ENCODE results near the gene KCTD21. TPM values are rescaled to one million over a fixed set of nuclear protein-coding genes. Genes with fewer than 3 reads are reported as not detected.
A peak's percentile ranks its signal among the peaks of the same experiment; 100 is the strongest.

Gene KCTD21
- total RNA-seq, 1 donor from 2014 or later: 7.5 TPM

DNA sequence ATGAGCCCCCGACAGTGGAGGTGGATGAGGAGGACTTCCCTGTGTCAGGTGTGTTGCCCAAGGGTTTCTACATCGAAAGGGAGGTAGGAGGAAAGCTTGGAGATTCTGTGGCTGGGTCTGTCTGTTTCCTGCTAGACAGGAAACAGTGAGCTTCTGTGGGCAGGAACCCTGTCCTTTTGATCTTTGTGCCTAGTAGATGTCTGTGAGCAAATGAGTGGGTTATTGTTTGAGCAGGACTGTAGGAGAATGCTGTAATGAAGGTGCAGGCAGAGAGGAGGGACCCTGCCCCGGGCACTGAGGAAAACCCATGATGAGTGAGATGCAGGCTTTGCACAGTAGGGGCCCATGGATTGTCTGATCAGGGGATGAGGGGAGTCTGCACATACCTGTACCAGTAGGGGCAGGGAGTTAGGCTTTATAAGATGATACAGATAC, 14.3 kb upstream of the KCTD21 start:
- no peak for DNase-seq (ENCODE audit: low read depth)

DNA sequence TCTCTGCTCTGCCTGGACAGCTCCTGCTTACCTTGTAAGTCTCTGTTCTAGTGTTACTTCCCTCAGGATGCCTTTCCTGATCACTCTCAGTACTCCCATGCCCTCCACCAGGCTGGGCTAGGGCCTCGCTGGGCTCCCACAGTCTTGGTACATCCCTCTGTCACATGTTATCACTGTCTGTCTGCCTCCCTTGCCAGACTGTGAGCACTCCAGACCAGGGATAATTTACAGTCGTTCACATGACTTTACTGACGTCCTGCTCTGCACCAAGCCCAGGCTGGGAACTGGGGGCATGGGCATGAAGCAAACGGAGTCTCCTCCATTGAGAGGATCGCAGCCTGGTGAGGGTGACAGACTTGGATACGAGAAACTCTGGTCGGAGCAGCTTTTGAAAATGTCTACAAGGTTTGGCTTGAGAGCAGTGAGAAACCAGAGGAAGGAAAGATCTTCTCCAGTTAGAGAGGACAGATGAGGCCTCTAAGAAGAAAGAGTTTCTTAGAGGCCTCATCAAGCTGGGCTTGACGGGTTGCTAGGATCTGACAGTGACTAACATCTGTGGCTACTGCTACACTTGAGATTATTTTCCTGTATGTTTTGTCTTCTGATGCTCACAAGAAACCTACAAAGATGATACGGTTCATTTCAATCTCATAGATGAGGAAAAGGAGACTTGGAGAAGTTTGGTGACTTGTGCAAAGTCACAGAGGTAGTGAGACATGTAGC, 12.8 kb upstream of the KCTD21 start:
- no peak for DNase-seq (ENCODE audit: low read depth)

DNA sequence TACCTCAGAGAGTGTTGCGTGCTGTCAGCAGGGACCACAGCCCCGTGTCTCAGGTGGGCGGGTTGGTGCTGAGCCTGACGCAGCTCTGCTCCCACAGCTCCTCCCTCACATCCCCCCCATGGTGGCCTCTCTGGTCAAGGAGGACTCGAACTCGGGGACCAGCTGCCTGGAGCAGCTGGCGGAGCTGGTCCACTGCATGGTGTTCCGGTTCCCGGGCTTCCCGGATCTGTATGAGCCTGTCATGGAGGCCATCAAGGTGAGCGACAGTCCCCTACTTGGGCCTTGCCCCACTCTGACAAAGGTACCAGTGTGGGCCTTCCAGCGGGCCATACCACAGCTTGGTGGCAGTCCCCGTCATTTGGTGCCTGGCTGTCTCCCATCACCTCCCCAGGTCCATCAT, 12.1 kb upstream of the KCTD21 start:
- DNase-seq (ENCODE audit: low read depth): no peak

DNA sequence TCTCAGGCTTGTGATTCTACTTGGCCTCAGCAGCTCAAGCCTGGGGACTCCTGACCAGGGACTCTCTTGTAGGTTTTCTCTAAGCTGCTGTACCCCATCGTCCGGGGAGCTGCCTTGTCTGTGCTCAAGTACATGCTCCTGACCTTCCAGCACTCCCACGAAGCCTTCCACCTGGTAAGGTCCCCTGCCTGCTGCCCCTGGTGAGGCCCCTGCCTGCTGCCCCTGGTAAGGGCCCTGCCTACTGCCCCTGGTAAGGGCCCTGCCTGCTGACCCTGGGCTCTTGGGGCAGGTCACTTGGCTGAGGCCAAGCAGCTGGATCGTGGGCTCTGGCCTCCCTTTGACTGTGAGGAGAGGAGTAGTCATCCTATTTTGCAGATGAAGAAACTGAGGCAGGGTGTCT, 11.6 kb upstream of the KCTD21 start:
- no peak for DNase-seq (ENCODE audit: low read depth)

DNA sequence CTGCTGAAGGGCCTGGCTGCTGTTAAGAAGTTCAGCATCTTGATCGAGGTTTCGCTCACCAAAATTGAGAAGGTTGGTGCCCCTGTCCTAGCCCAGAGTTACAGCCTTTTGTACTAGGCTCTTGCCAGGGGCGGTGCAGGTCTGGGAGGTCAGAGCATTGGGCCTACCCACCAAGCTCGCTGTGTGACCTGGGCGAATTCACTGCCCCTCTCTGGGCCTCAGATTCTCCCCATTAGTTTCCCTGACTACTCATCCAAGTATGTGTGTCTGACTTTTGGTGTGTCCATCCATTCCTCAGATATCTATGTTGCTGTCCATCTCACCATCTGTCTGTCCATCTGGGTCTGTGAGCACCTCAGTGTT, 11.2 kb upstream of the KCTD21 start:
- DNase-seq (ENCODE audit: low read depth): no peak

DNA sequence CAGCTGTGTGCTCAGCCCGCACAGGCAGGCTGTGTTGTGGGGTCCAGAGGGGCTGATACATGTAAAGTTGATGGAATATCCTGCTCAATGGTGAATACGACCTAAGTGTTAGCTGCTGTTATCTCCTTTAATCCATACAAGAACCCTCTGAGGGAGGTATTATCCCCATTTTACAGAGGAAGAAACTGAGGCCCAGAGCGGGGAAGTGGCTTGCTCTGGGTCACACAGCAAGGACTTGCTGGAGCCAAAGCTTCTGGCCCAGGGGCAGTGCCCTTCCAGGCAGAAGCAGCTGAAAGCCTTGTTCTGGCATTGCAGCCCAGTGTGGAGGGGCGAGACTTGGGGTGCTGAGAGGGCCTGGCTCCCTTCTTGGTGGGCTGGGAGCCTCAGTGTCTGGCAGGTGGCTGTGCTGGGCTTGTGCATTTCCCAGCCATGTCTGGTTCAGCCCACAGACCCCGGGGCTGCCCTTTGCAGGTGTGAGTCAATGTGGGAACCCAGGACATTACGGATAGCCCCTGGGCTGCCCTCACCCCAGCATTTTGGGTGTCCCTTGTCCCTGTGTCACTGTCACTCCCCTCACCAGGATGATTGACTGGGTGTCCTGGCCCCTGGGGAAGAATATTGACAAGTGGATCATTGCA, 10.7 kb upstream of the KCTD21 start:
- no peak for DNase-seq (ENCODE audit: low read depth)

DNA sequence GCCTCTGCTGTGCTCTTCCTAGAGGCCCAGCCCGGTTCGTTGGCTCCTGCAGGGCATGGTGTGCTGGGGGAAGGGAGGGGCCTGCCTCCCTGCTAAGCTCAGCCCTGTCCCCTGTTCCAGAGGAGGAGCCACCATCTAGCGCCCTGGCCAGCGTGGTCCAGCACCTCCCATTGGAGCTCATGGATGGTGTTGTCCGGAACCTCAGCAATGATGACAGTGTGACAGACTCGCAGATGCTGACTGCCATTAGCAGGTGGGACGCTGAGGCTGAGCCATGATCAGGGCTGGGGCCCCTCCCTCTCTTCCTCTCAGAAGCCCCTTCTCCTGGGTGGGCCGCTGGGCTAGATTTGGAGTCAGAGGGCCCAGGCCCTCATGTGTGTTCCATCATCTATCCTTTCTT, 9.4 kb upstream of the KCTD21 start:
- DNase-seq (ENCODE audit: low read depth): no peak

DNA sequence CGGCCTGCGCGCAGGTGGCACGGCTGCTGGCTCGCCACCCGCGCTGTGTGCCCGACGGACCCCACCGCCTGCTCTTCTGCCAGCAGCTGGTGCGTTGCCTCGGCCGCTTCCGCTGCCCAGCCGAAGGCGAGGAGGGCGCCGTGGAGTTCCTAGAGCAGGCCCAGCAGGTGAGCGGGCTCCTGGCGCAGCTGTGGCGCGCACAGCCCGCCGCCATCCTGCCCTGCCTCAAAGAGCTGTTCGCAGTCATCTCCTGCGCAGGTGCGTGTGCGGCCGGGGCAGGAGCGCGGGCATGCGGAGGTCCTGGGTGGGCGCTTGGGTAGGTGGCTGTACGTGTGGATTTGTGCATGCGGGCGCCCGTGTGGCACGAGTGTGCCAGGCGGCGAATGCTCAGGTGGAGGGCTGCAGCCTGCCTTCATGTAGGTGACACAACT, 8.2 kb upstream of the KCTD21 start:
- no peak for DNase-seq (ENCODE audit: low read depth)

DNA sequence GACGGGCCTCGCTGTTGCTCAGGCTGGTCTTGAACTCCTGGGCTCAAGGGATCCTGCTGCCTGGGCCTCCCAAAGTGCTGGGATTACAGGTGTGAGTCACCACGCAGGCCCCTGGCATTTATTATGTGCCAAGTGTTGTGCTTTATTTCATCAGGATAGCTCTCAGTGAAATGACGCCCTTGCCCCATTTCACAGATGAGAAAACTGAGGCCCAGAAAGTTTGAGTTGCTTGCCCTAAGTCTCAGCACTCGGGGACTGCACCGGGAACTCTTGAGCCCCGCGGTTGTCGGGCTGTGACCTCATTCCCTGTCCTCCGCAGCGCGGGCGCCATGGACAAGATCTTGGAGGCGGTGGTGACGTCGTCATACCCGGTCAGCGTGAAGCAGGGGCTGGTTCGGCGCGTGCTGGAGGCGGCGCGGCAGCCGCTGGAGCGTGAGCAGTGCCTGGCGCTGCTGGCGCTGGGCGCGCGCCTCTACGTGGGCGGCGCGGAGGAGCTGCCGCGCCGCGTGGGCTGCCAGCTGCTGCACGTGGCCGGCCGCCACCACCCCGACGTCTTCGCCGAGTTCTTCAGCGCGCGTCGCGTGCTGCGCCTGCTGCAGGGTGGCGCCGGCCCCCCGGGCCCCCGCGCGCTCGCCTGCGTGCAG, 7.6 kb upstream of the KCTD21 start:
- DNase-seq (ENCODE audit: low read depth): no peak

DNA sequence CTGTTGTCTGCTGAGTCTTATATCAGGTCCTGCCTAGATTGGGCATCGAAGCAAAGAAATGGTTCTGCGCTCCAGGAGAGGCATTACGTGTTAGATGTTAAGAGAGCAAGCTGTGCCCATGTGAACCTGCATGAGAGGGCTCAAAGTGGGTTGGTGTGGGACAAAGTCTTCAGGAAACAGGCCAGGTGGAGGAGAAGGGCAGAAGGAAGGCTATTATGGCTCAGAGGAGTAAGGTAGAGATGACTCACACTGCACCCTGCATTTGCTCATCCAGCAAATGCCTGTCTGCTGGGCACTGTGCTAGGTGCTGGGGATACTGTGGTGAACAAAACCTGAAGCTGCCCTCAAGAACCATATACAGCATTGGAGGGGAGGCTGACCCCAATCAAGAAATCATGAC, 6.1 kb upstream of the KCTD21 start:
- DNase-seq (ENCODE audit: low read depth): no peak

DNA sequence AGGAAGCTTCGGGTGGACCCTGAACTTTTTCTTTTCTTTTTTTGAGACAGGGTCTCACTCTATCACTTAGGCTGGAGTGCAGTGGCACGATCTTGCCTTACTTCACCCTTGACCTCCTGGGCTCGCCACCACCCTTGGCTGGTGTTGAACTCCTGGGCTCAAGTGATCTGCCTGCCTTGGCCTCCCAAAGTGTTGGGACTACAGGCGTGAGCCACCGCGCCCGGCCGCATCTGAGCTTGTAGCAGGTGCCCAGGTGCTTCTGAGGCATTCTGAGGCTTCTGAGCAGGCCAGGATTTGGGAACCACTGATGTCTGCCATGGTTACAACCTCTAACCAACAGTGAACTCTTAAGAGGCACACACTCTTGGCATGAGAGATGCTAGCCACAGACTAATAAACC, 5.4 kb upstream of the KCTD21 start:
- peak; percentile 35 for DNase-seq (ENCODE audit: low read depth)

DNA sequence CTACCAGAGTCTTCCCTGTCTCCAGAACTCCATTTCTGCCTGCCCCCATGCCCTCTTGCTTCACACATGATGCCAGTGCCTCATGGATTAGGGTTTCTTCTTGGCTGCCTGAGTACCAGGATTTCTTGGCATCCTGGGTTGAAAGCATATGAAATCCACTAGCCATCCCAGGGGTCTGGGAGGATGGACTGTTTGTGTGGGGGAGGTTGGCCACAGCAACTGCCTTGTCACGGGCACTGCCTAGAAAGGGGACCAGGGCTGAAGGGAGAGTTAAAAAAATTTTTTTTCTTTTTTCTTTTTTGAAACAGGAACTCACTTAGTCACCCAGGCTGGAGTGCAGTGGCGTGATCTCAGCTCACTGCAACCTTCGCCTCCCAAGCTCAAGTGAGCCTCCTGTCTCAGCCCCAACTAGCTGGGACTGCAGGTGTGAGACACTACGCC, 4.5 kb upstream of the KCTD21 start:
- DNase-seq (ENCODE audit: low read depth): no peak

DNA sequence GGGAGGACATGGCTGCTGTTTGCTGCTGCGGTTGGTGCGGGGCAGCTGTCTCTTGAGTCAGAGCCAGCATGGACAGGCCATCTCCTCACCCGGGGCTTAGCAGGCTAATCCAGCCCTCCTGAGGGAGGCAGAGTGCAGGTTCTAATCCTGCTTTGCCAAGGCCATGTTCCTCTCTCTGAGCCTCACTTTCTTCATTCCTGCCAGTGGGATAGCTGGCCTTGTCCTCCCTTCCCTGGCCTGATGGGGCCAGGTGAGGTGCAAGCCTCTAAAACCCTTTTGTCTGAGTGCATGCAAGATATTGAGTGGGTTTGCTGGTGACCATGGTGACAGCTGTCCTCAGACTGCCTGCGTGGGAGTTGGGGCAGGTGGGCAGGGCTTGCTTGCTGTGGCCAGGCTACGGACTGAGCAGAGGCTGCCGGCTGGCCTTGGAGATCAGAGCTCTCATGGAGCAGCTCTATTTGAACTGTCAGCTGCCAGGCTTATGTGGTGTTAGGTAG, 3.8 kb upstream of the KCTD21 start:
- DNase-seq (ENCODE audit: low read depth): peak; percentile 91

DNA sequence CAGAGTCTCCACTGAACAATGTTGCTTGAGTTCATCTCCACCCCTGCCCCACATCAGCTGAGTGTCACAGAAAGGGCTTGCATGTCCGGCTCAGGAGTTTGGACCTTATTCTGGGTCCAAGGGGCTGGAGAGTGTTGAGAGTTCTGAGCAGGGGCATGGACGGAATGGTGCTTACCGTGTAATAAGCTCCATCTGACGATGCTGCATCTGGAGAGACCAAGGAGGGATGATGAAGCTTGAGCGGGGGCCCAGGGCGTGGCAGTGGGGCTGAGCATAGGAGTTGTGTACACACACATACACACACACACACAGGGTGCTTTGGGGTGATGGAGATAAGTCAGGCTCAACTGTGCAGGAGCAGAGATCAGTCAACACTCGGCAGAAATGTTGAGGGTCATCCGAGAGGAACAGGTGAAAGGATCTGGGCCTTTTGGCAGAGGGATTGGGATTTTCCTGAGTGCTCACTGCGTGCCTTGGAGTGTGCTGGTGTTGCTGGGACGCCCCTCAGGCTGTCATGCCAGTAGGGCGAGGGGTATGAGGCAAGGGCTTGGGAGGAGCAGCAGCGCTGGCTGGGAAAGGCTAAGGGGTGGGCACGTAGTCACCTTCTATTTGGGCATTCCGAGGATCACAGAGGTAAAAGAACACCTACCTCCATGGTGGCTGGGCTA, 2.6 kb upstream of the KCTD21 start:
- no peak for DNase-seq (ENCODE audit: low read depth)

DNA sequence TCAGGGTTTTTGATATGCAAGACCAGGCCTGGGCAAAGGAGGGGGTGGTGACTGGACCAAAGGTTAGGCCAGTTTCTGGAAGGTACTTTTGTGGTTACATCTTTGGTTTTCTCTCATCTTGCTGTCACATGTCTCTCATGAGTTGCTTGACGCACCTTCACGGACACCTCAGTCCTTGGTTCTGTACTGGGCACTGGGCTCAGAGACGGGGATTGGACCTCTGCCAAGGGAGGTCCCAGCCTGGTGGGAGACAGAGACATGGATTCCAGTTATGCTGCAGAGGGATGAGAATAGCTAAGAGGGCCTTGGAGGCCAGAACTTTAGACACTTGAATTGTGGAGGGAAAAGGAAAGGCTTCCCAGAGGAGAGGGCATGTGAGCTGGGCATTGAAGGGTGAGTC, 1.9 kb upstream of the KCTD21 start:
- no peak for DNase-seq (ENCODE audit: low read depth)

DNA sequence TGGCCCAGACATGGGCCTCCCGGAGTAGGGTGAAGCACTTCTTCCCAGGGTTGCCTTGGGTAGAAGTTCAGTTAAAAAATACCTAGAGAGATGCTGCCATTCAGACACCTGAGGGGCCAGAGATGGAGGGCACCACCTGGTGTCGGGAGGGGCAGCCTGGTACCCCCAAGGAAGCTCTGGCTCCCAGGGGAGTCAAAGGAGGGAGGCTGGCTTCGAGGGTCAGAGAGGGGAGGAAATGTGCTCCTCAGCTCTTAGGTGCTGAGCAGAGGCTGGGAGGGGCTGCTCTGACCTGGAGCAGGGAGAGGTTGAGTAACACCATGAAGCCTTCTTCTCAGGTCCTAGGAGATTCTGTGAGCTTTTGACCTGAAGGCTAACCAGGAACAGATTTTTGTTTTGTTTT, 1.4 kb upstream of the KCTD21 start:
- DNase-seq (ENCODE audit: low read depth): no peak

DNA sequence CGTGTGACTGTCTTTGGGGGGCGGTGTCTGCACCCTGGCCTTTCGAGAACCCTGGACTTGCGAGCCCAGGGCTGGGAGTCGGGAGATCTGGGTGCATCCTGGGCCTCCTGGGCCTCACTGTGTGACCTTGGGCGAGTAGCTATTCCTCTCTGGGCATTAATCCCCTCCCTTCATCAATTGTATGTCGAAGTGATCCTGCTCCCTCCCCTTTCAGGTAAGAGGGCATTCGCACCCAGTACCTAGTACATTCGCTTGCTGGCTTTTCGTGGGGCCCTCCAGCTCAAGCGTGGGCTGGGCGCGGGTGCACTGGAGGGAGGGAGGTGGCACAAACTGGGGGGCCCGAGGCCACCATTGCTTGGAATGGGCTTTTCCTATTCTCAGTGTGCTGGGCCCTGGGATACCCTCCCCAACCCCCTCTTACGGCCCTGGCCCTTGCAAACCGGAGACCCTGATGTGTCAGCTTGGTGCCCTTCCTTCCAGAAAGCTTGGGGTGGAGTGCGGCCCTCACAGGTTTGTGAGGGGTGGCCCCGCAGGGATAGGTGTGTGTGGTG, 823 bp upstream of the KCTD21 start:
- DNase-seq (ENCODE audit: low read depth): no peak

DNA sequence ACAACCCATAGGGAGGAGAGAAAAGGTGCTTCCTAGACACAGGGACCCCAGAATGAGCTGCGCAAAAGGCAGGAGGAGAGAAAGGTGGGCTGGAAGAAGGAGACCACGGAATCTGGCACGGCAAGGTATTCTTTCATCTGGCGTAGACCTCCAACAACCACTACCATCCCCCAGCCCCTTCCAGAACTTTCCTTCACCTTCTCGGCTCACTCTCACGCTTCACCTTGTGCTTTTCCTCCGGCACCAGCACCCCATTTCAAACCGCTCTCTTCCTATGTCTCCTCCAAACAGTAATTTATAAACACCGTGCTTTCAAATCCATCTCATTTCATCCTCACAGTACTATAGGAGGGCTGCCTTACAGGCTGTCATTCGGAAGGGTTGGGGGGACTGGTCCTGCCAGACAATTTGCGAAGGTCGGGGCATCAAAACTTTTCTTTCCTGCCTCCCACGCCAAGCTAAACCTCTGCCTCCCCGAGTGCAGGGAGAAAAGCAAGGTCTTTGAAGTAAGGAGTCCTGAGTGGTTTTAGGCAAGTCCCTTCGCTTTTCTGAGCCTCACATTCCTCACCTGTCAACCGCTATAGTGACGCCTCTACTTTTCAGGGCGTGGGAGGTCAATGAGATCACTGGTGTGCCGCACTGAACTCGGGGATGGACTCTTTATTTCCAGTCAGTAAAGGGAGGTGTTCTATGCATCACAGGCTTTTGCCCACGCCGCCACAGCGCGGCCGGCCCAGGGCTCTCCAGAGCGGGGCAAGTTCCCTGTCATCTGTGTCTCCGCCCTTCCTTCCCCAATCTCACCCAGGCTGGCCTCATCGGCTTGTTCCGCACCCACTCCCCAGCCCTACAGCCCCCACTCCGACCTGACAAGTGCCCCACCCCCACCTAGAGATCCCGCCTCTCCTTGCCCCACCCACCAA, 800 bp downstream of the KCTD21 start:
- no peak for DNase-seq (ENCODE audit: low read depth)

DNA sequence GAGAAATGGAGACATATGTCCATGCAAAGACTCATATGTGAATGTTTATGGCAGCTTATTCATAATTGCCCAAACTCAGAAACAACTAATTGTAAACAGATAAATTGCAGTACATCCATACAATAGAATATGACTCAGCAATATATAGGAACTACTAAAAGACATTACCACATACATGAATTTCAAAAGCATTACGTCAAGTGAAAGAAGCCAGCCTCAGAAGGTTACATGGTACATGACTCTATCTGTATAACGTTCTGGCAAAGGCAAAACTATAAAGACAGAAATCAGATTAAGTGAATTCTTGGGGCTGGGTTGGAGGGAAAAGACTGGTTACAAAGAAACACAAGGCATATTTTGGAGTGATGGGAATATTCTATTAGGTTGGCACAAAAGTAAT, 7.2 kb downstream of the KCTD21 start:
- DNase-seq (ENCODE audit: low read depth): no peak

DNA sequence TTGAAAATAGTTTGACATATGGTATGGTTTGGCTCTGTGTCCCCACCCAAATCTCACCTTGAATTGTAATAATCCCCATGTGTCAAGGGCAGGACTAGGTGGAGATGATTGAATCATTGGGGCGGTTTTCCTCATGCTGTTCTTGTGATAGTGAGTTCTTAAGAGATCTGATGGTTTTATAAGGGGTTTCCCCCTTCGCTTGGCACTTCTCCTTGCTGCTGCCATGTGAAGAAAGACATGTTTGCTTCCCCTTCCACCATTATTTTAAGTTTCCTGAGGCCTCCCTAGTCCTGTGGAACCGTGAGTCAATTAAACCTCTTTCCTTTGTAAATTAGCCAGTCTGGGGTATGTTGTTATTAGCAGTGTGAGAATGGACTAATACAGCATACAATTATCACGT, 7.7 kb downstream of the KCTD21 start:
- DNase-seq (ENCODE audit: low read depth): no peak
